K562 (cell line): ENCODE measurements around the gene LACTB. TPM values are rescaled to one million over a fixed set of nuclear protein-coding genes. Genes with fewer than 3 reads are reported as not detected.

Source experiments
- ADNP ChIP-seq: fragments of 200-800 bp; sonication (Bioruptor generic); IDR thresholded peaks from 2 replicates; pipeline ENCODE4 v1.6.1; 2016; ENCODE audit warnings: missing genetic modification characterization, missing compliant biosample characterization
- CCAR2 ChIP-seq: fragments of 200-400 bp; formaldehyde crosslinking; IDR thresholded peaks from 2 replicates; pipeline ENCODE4 v1.6.1; 2017; ENCODE audit warnings: mild to moderate bottlenecking, low read depth, low read length
- CREB1 ChIP-seq, 2 experiments: sonication (generic) in 1 of 2; formaldehyde crosslinking in 1 of 2; IDR thresholded peaks; 2 replicates each; pipeline versions ENCODE4 v1.6.1 to v1.8.0; 2012 to 2022; ENCODE audit warnings: inconsistent platforms in 1 of 2, mild to moderate bottlenecking in 1 of 2, missing genetic modification reagents in 1 of 2, moderate library complexity in 1 of 2
- HIVEP1 ChIP-seq: fragments of 250-450 bp; sonication (Bioruptor Pico); IDR thresholded peaks from 2 replicates; pipeline ENCODE4 v1.4.0; 2020; ENCODE audit warnings: mild to moderate bottlenecking
- MCM2 ChIP-seq: fragments of 450-650 bp; IDR thresholded peaks from 2 replicates; pipeline ENCODE4 v1.6.1; 2017; ENCODE audit warnings: low read depth, mild to moderate bottlenecking
- MCM5 ChIP-seq: fragments of 450-650 bp; IDR thresholded peaks from 2 replicates; pipeline ENCODE4 v1.6.1; 2016; ENCODE audit warnings: low read depth
- MECOM ChIP-seq: fragments of 250-450 bp; sonication (Bioruptor Pico); IDR thresholded peaks from 2 replicates; pipeline ENCODE4 v1.8.0; 2022; ENCODE audit warnings: inconsistent platforms
- PHTF2 ChIP-seq: fragments of 250-450 bp; sonication (Bioruptor Pico); IDR thresholded peaks from 2 replicates; pipeline ENCODE4 v1.5.0; 2021; ENCODE audit warnings: mild to moderate bottlenecking
- POLR2B ChIP-seq: fragments of 450-650 bp; IDR thresholded peaks from 2 replicates; pipeline ENCODE4 v1.6.1; 2018; ENCODE audit warnings: low read depth; ENCODE audit not compliant: partially characterized antibody
- RFX5 ChIP-seq: IDR thresholded peaks from 2 replicates; pipeline ENCODE4 v1.6.1; 2011; ENCODE audit warnings: low read depth, mild to moderate bottlenecking, improper control_type of control experiment, low read length
- SP1 ChIP-seq: sonication (generic); formaldehyde crosslinking; IDR thresholded peaks from 2 replicates; pipeline ENCODE4 v1.8.1; 2022; ENCODE audit warnings: mild to moderate bottlenecking, missing genetic modification reagents
- SREBF2 ChIP-seq: sonication (generic); formaldehyde crosslinking; IDR thresholded peaks from 2 replicates; pipeline ENCODE4 v1.4.0; 2020; ENCODE audit warnings: mild to moderate bottlenecking, missing genetic modification reagents
- TBL1XR1 ChIP-seq, 2 experiments: IDR thresholded peaks; 2 replicates each; pipeline ENCODE4 v1.6.1; 2012; ENCODE audit warnings: improper control_type of control experiment in 2 of 2, low read length in 2 of 2, mild to moderate bottlenecking in 1 of 2
- TGIF2 ChIP-seq: sonication (generic); formaldehyde crosslinking; IDR thresholded peaks from 2 replicates; pipeline ENCODE4 v1.8.1; 2022; ENCODE audit warnings: mild to moderate bottlenecking, missing genetic modification reagents, moderate library complexity
- ZBTB17 ChIP-seq: fragments of 450-650 bp; formaldehyde crosslinking; IDR thresholded peaks from 2 replicates; pipeline ENCODE4 v1.4.0; 2020; ENCODE audit warnings: mild to moderate bottlenecking
- ZNF316 ChIP-seq: fragments of 450-650 bp; IDR thresholded peaks from 2 replicates; pipeline ENCODE4 v1.6.1; 2016
- ZNF583 ChIP-seq: fragments of 250-450 bp; sonication (Bioruptor Pico); IDR thresholded peaks from 2 replicates; pipeline ENCODE4 v1.4.0; 2020
- ZSCAN32 ChIP-seq: fragments of 450-650 bp; formaldehyde crosslinking; IDR thresholded peaks from 2 replicates; pipeline ENCODE4 v1.4.0; 2020; ENCODE audit warnings: mild to moderate bottlenecking, moderate library complexity
- polyA plus RNA-seq, 8 experiments: library from polyadenylated mRNA; depleted of rRNA in 4 of 8; stranded (reverse) in 5 of 8; unstranded in 3 of 8; fragments of >200 nt; fragmentation: Nextera tagmentation in 2 of 8; fragmentation: Illumina TruSeq in 1 of 8; extraction: Ambion mirVana in 2 of 8; extraction: Trizol in 1 of 8; gene quantifications; 2 replicates each; pipeline versions ENCODE4 v1.2.1 to v1.2.3, GENCODE V29; 2011 to 2014; ENCODE audit warnings: inconsistent platforms in 1 of 8, missing spikeins in 1 of 8
- total RNA-seq, 7 experiments: library from RNA; depleted of rRNA in 6 of 7; stranded (reverse); fragments of >200 nt in 6 of 7; fragmentation: Illumina TruSeq in 2 of 7; extraction: Trizol in 2 of 7; gene quantifications; 2 replicates each; pipeline versions ENCODE4 v1.2.1 to v1.2.3, GENCODE V29; 2011 to 2021; ENCODE audit warnings: low replicate concordance in 1 of 7
- TF ChIP-seq, protein P1 (sequence below): IDR thresholded peaks from 3 replicates; pipeline ENCODE4 v1.6.1; 2011; ENCODE audit warnings: borderline replicate concordance, mild to moderate bottlenecking; ENCODE audit not compliant: insufficient read length, insufficient read depth
- TF ChIP-seq, protein P2 (sequence below): sonication (generic); IDR thresholded peaks from 2 replicates; pipeline ENCODE4 v1.6.1; 2016
- TF ChIP-seq, protein P3 (sequence below): fragments of 200-800 bp; sonication (Bioruptor generic); IDR thresholded peaks from 2 replicates; pipeline ENCODE4 v1.6.1; 2016; ENCODE audit warnings: missing genetic modification characterization, missing compliant biosample characterization
- TF ChIP-seq, protein P4 (sequence below): fragments of 450-650 bp; IDR thresholded peaks from 2 replicates; pipeline ENCODE4 v1.6.1; 2016; ENCODE audit warnings: low read depth, mild to moderate bottlenecking, moderate library complexity

LACTB gene
- total and polyA plus RNA-seq, 9 of the 15 experiments (the other 6 are each of a cell fraction or from before 2014, with no cell fraction given): 3.1 to 15.5 (median 9.8) TPM

DNA sequence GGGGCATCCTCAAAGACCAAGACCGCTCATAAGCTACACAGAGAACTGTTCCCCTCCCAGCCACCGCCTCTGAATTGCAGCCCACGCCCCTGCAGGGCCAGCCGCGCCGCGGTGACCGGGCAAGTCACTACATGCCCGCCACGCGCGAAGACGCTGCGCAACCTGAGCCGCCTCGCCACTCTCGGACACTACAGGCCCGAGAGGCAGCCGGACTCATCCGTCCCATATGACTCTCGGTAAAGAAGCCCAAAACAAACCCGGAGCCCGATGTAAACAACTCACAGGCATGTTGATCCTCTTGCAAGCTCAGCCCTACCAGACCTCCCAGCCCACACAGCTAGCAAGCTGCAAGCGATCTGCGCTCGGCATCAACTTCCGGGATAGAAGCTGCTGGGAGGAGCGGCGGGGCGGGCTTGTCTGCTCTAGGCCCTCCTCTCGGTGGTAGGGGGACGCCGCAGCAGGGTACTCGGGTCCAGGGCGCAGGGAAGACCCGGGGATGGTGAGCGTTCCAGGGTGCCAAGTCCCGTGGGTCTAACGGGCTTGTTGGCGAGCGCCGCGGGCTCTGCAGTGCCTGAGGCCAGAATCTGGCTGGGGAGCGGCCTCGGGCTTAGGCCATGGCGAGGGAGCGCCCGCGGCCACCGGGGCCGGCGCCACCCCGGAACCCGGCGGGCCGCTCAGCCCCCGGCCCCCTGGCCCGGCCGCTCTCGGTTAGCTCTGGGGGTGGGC lies 35.6 kb downstream of the LACTB start, which contains the start of gene RPS27L (continued):
- no peak for TF ChIP-seq TGIF2 (CRISPR knock-in tag)
- TF ChIP-seq MCM5: no peak
- peak; percentile 80; the same call in 1 of the 2 replicates for TF ChIP-seq ZBTB17
- TF ChIP-seq, protein P1, sequence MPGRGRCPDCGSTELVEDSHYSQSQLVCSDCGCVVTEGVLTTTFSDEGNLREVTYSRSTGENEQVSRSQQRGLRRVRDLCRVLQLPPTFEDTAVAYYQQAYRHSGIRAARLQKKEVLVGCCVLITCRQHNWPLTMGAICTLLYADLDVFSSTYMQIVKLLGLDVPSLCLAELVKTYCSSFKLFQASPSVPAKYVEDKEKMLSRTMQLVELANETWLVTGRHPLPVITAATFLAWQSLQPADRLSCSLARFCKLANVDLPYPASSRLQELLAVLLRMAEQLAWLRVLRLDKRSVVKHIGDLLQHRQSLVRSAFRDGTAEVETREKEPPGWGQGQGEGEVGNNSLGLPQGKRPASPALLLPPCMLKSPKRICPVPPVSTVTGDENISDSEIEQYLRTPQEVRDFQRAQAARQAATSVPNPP: no peak
- TF ChIP-seq, protein P2, sequence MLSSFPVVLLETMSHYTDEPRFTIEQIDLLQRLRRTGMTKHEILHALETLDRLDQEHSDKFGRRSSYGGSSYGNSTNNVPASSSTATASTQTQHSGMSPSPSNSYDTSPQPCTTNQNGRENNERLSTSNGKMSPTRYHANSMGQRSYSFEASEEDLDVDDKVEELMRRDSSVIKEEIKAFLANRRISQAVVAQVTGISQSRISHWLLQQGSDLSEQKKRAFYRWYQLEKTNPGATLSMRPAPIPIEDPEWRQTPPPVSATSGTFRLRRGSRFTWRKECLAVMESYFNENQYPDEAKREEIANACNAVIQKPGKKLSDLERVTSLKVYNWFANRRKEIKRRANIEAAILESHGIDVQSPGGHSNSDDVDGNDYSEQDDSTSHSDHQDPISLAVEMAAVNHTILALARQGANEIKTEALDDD: no peak; the same call in 1 of the 2 replicates
- TF ChIP-seq HIVEP1 (CRISPR knock-in tag): 0 out of 2 replicates have a peak, but pooled peaks have one; percentile 21
- no peak for TF ChIP-seq MCM2
- TF ChIP-seq SREBF2 (CRISPR knock-in tag): no peak
- TF ChIP-seq ZNF316: no peak
- TF ChIP-seq ZNF583 (CRISPR knock-in tag): no peak; the same call in 1 of the 2 replicates
- no peak for TF ChIP-seq MECOM (CRISPR knock-in tag)
- no peak for TF ChIP-seq RFX5
- peak; percentile 74; the same call in 1 of the 2 replicates for TF ChIP-seq SP1 (CRISPR knock-in tag)
- no peak for TF ChIP-seq ZSCAN32 (CRISPR knock-in tag)
- TF ChIP-seq POLR2B: peak; percentile 94
- no peak for TF ChIP-seq PHTF2 (CRISPR knock-in tag)
- TF ChIP-seq, protein P3, sequence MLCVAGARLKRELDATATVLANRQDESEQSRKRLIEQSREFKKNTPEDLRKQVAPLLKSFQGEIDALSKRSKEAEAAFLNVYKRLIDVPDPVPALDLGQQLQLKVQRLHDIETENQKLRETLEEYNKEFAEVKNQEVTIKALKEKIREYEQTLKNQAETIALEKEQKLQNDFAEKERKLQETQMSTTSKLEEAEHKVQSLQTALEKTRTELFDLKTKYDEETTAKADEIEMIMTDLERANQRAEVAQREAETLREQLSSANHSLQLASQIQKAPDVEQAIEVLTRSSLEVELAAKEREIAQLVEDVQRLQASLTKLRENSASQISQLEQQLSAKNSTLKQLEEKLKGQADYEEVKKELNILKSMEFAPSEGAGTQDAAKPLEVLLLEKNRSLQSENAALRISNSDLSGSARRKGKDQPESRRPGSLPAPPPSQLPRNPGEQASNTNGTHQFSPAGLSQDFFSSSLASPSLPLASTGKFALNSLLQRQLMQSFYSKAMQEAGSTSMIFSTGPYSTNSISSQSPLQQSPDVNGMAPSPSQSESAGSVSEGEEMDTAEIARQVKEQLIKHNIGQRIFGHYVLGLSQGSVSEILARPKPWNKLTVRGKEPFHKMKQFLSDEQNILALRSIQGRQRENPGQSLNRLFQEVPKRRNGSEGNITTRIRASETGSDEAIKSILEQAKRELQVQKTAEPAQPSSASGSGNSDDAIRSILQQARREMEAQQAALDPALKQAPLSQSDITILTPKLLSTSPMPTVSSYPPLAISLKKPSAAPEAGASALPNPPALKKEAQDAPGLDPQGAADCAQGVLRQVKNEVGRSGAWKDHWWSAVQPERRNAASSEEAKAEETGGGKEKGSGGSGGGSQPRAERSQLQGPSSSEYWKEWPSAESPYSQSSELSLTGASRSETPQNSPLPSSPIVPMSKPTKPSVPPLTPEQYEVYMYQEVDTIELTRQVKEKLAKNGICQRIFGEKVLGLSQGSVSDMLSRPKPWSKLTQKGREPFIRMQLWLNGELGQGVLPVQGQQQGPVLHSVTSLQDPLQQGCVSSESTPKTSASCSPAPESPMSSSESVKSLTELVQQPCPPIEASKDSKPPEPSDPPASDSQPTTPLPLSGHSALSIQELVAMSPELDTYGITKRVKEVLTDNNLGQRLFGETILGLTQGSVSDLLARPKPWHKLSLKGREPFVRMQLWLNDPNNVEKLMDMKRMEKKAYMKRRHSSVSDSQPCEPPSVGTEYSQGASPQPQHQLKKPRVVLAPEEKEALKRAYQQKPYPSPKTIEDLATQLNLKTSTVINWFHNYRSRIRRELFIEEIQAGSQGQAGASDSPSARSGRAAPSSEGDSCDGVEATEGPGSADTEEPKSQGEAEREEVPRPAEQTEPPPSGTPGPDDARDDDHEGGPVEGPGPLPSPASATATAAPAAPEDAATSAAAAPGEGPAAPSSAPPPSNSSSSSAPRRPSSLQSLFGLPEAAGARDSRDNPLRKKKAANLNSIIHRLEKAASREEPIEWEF (CRISPR knock-in tag): no peak
- TF ChIP-seq CCAR2: no peak
- no peak for TF ChIP-seq ADNP (tag)
- no peak for TF ChIP-seq CREB1 (IDR thresholded peaks at IDR 0.05)
- TF ChIP-seq CREB1 (CRISPR knock-in tag; IDR thresholded peaks at IDR 0.05): peak; percentile 63
- TF ChIP-seq, protein P4, sequence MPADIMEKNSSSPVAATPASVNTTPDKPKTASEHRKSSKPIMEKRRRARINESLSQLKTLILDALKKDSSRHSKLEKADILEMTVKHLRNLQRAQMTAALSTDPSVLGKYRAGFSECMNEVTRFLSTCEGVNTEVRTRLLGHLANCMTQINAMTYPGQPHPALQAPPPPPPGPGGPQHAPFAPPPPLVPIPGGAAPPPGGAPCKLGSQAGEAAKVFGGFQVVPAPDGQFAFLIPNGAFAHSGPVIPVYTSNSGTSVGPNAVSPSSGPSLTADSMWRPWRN: peak; percentile 66; the same call in 1 of the 2 replicates
- no peak for TF ChIP-seq TBL1XR1 (IDR thresholded peaks at IDR 0.05; ENCODE audit: low read length in 2 of 2)
